Measurements from ENCODE around the gene ZNF254. TPM values are rescaled to one million over a fixed set of nuclear protein-coding genes. Genes with fewer than 3 reads are reported as not detected.

Gene ZNF254
- total RNA-seq, 1 donor from 2014 or later: 28.8 TPM

GRCh38 chr19:24140099-24140498 is 53.1 kb downstream of the ZNF254 start:
- peaks cover 55% of the 10 kb centered on the region for H3K36me3 Mint-ChIP-seq (ENCODE audit: low read depth)

DNA sequence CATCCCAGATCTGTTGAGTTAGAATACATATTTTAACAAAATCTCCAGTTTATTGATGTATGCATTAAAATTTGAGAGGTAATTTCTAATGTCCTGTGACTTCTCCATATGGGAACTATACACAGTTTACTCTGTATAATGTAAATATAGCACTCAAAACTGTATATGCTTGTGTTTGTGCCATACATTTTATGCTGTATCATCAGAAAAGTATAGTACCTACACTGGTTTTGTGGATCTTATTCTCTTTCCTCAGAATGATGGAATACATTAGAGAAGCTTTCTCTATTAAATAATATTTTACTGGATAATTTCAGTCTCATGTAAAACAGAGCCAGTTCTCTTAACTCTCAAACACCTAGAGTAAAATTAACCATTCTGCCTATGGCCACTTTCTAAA is 53.6 kb downstream of the ZNF254 start:
- TF ChIP-seq, protein P1, sequence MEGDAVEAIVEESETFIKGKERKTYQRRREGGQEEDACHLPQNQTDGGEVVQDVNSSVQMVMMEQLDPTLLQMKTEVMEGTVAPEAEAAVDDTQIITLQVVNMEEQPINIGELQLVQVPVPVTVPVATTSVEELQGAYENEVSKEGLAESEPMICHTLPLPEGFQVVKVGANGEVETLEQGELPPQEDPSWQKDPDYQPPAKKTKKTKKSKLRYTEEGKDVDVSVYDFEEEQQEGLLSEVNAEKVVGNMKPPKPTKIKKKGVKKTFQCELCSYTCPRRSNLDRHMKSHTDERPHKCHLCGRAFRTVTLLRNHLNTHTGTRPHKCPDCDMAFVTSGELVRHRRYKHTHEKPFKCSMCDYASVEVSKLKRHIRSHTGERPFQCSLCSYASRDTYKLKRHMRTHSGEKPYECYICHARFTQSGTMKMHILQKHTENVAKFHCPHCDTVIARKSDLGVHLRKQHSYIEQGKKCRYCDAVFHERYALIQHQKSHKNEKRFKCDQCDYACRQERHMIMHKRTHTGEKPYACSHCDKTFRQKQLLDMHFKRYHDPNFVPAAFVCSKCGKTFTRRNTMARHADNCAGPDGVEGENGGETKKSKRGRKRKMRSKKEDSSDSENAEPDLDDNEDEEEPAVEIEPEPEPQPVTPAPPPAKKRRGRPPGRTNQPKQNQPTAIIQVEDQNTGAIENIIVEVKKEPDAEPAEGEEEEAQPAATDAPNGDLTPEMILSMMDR (IDR thresholded peaks at IDR 0.05): no peak
- Mint-ChIP-seq H3K4me1 (no peaks in the 10 kb centered on the region), H3K27me3 (no peaks in the 10 kb centered on the region), H3K9me3 (peaks cover 51% of the 10 kb centered on the region), H3K36me3 (ENCODE audit: low read depth) (peaks cover 53% of the 10 kb centered on the region), H3K4me3 (no peak overlapping the region), H3K27ac (no peak overlapping the region)
- DNase-seq: no peak
- intact Hi-C loops (cut with micrococcal nuclease): no loop called here
- no peak for ATAC-seq (ENCODE audit: low read depth)
- ChIA-PET CTCF (no interaction called here), POLR2A (no interaction called here)

More at GRCh38 chr19:24140099-24140498, 53.1 kb downstream of the ZNF254 start:
- H3K9me3 Mint-ChIP-seq: peaks cover 50% of the 10 kb centered on the region
- POLR2A ChIA-PET: no interaction called here
- no peaks in the 10 kb centered on the region for H3K4me1 Mint-ChIP-seq
- no peak for DNase-seq
- H3K27ac Mint-ChIP-seq: no peak overlapping the region
- H3K4me3 Mint-ChIP-seq: no peak overlapping the region
- H3K27me3 Mint-ChIP-seq: no peaks in the 10 kb centered on the region
- intact Hi-C loops (cut with micrococcal nuclease): no loop called here
- CTCF ChIA-PET: no interaction called here
- TF ChIP-seq, protein P1 (IDR thresholded peaks at IDR 0.05): no peak
- ATAC-seq (ENCODE audit: low read depth): no peak

DNA sequence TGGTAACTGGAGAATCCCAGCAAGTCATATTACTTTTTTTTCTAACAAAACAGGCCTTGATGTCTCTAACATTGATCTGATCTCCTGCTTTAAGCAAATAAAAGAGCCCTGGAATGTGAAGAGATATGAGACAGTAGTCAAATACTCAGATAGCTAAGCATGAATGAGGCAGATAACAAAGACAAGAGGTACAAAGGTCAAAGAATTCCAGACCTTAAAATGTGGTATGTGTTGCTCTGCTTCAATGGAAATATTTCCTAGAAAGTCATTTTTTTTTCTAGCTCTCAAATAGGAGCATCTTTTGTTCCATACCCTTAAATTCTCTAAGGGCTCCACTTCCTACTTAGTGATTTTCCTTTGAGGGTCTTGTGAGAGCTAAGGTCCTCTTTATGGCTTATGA is 54.6 kb downstream of the ZNF254 start:
- ChIA-PET CTCF (no interaction called here), POLR2A (no interaction called here)
- Mint-ChIP-seq H3K36me3 (ENCODE audit: low read depth) (peaks cover 48% of the 10 kb centered on the region), H3K27ac (no peak overlapping the region), H3K4me3 (no peak overlapping the region), H3K4me1 (no peaks in the 10 kb centered on the region), H3K9me3 (peaks cover 43% of the 10 kb centered on the region), H3K27me3 (no peaks in the 10 kb centered on the region)
- DNase-seq (no peak), ATAC-seq (ENCODE audit: low read depth) (no peak)
- TF ChIP-seq, protein P1 (IDR thresholded peaks at IDR 0.05): no peak
- intact Hi-C loops (cut with micrococcal nuclease): no loop called here

GRCh38 chr19:24142771-24143170 is 55.8 kb downstream of the ZNF254 start:
- Mint-ChIP-seq H3K4me3 (no peak overlapping the region), H3K9me3 (peaks cover 42% of the 10 kb centered on the region), H3K27me3 (no peaks in the 10 kb centered on the region), H3K4me1 (no peaks in the 10 kb centered on the region), H3K27ac (no peak overlapping the region), H3K36me3 (ENCODE audit: low read depth) (peaks cover 45% of the 10 kb centered on the region)
- TF ChIP-seq, protein P1 (IDR thresholded peaks at IDR 0.05): no peak
- intact Hi-C loops (cut with micrococcal nuclease): no loop called here
- ChIA-PET POLR2A (no interaction called here), CTCF (no interaction called here)
- DNase-seq: no peak
- ATAC-seq (ENCODE audit: low read depth): no peak

- CTCF ChIA-PET: no interaction called here
- peaks cover 36% of the 10 kb centered on the region for H3K9me3 Mint-ChIP-seq
- intact Hi-C loops (cut with micrococcal nuclease): no loop called here
- no peaks in the 10 kb centered on the region for H3K27me3 Mint-ChIP-seq
- no peaks in the 10 kb centered on the region for H3K4me1 Mint-ChIP-seq
- no peak overlapping the region for H3K4me3 Mint-ChIP-seq
- peaks cover 25% of the 10 kb centered on the region for H3K36me3 Mint-ChIP-seq (ENCODE audit: low read depth)
- POLR2A ChIA-PET: no interaction called here
- DNase-seq (no peak), ATAC-seq (ENCODE audit: low read depth) (no peak)
- no peak overlapping the region for H3K27ac Mint-ChIP-seq
- TF ChIP-seq, protein P1 (IDR thresholded peaks at IDR 0.05): no peak
Measured at GRCh38 chr19:24159707-24160106, 72.7 kb downstream of the ZNF254 start.
